ENCODE measurements around the gene OCA2.
"Not testable (repeated sequence)": the region's sequence is repeated elsewhere in the genome, so short reads cannot be mapped to it uniquely, and the experiment has no call there.

OCA2 gene

GRCh38 chr15:28023933-28024888 lies 74.9 kb downstream of the OCA2 start:
- DNase-seq (ENCODE audit: low read depth in 2 of 2): no peak

- no peak for DNase-seq (ENCODE audit: low read depth in 2 of 2)
Measured at GRCh38 chr15:28023422-28023821, 75.7 kb downstream of the OCA2 start.

GRCh38 chr15:28022961-28023360 lies 76.2 kb downstream of the OCA2 start:
- DNase-seq (ENCODE audit: low read depth in 2 of 2): no peak

GRCh38 chr15:28022181-28022580 lies 76.9 kb downstream of the OCA2 start:
- DNase-seq (ENCODE audit: low read depth in 2 of 2): no peak

GRCh38 chr15:28021281-28022039 lies 77.7 kb downstream of the OCA2 start:
- DNase-seq (ENCODE audit: low read depth in 2 of 2): peak; percentile 73 to 75

- no peak for DNase-seq (ENCODE audit: low read depth in 2 of 2)
Measured at GRCh38 chr15:28020644-28021043, 78.5 kb downstream of the OCA2 start.

GRCh38 chr15:28019594-28020309 lies 79.4 kb downstream of the OCA2 start:
- DNase-seq (ENCODE audit: low read depth in 2 of 2): no peak

- no peak for DNase-seq (ENCODE audit: low read depth in 2 of 2)
Measured at GRCh38 chr15:28018291-28019044, 80.6 kb downstream of the OCA2 start.

- no peak for DNase-seq (ENCODE audit: low read depth in 2 of 2)
Measured at GRCh38 chr15:28017423-28017924, 81.6 kb downstream of the OCA2 start.

GRCh38 chr15:28015855-28016254 lies 83.3 kb downstream of the OCA2 start:
- no peak for DNase-seq (ENCODE audit: low read depth in 2 of 2)

- no peak for DNase-seq (ENCODE audit: low read depth in 2 of 2)
Measured at GRCh38 chr15:28014623-28015200, 84.4 kb downstream of the OCA2 start.

GRCh38 chr15:28013976-28014375 lies 85.1 kb downstream of the OCA2 start:
- DNase-seq (ENCODE audit: low read depth in 2 of 2): no peak

GRCh38 chr15:28013480-28013879 lies 85.6 kb downstream of the OCA2 start:
- DNase-seq (ENCODE audit: low read depth in 2 of 2): no peak

- no peak for DNase-seq (ENCODE audit: low read depth in 2 of 2)
Measured at GRCh38 chr15:28012231-28012630, 86.9 kb downstream of the OCA2 start.

GRCh38 chr15:28008175-28008574 lies 90.9 kb downstream of the OCA2 start:
- not testable (repeated sequence) for DNase-seq (ENCODE audit: low read depth in 2 of 2)

- no peak for DNase-seq (ENCODE audit: low read depth in 2 of 2)
Measured at GRCh38 chr15:28006116-28006905, 92.8 kb downstream of the OCA2 start.

GRCh38 chr15:28005004-28005527 lies 94.0 kb downstream of the OCA2 start:
- DNase-seq (ENCODE audit: low read depth in 2 of 2): no peak

GRCh38 chr15:28004143-28005003 lies 94.7 kb downstream of the OCA2 start:
- DNase-seq (ENCODE audit: low read depth in 2 of 2): no peak

Measured in fibroblast of skin of left quadriceps (primary cell).